Activated CD4-positive, alpha-beta T cell treated with anti-CD3 and anti-CD28 coated beads for 36 hours (primary cell): ENCODE measurements around the gene CHRNA10. TPM values are rescaled to one million over a fixed set of nuclear protein-coding genes. Genes with fewer than 3 reads are reported as not detected.

Experiments used
- ATAC-seq: fragments of 200-7000 bp; cut with Tn5 transposase; one replicate; pipeline ENCODE4 v1.10.0; 2021; ENCODE audit warnings: mild to moderate bottlenecking, moderate library complexity
- CTCF ChIA-PET: fragments of 350-600 bp; sonication (Branson Sonifier 250); formaldehyde crosslinking; loops from one replicate; lab custom pipeline; 2021; ENCODE audit warnings: antibody characterized with exemption; lab: Charles Lee
- POLR2A ChIA-PET: fragments of 350-600 bp; sonication (Branson Sonifier 250); formaldehyde crosslinking; loops from one replicate; lab custom pipeline; 2021; ENCODE audit warnings: antibody characterized with exemption, inconsistent platforms; lab: Charles Lee
- DNase-seq: peaks from one replicate; pipeline ENCODE4 v3.0.0-alpha.2; 2020
- H3K27ac Mint-ChIP-seq: one replicate; pipeline ENCODE4 v1.8.0; 2021; ENCODE audit warnings: mixed read lengths
- H3K27me3 Mint-ChIP-seq: one replicate; pipeline ENCODE4 v1.8.0; 2021; ENCODE audit warnings: mixed read lengths
- H3K36me3 Mint-ChIP-seq: one replicate; pipeline ENCODE4 v1.8.0; 2021; ENCODE audit warnings: low read depth, mixed read lengths
- H3K4me1 Mint-ChIP-seq: one replicate; pipeline ENCODE4 v1.8.0; 2021; ENCODE audit warnings: mixed read lengths
- H3K4me3 Mint-ChIP-seq: one replicate; pipeline ENCODE4 v1.8.0; 2021; ENCODE audit warnings: mild to moderate bottlenecking, moderate library complexity, mixed read lengths
- H3K9me3 Mint-ChIP-seq: one replicate; pipeline ENCODE4 v1.8.0; 2021; ENCODE audit warnings: low read depth, mixed read lengths
- intact Hi-C, 2 experiments: fragments of 100-400 bp; cut with DNase I in 1 of 2; cut with micrococcal nuclease in 1 of 2; formaldehyde crosslinking; loops; one replicate each; pipeline versions ENCODE4 v1.14.2 to v1.15.1; 2022 to 2024; cut with DNase I, micrococcal nuclease
- total RNA-seq, 2 experiments: library from RNA; stranded (reverse); gene quantifications; one replicate each; pipeline ENCODE4 v1.2.3, GENCODE V29; 2021

CHRNA10 gene
- total RNA-seq, 2 experiments from 2014 or later = 0.91 to 1.1 TPM

GRCh38 chr11:3642071-3642951 lies 28.9 kb downstream of the CHRNA10 start:
- H3K9me3 Mint-ChIP-seq = no peaks in the 10 kb centered on the region
- DNase-seq (peak; percentile 82), ATAC-seq (peak; percentile 99)
- ChIA-PET POLR2A (no interaction called here), CTCF (no interaction called here)
- peaks cover 6% of the 10 kb centered on the region for H3K4me1 Mint-ChIP-seq
- intact Hi-C loops = loop anchor here in 1 of 2 experiments (2.0 kb wide), 1 partner anchor 166 kb away; the partner anchor contains the start of gene PGAP2
- no peak overlapping the region for H3K27ac Mint-ChIP-seq
- H3K27me3 Mint-ChIP-seq = peaks cover 22% of the 10 kb centered on the region
- H3K4me3 Mint-ChIP-seq = peak overlapping the region; percentile 60
- H3K36me3 Mint-ChIP-seq = no peaks in the 10 kb centered on the region

- H3K36me3 Mint-ChIP-seq = no peaks in the 10 kb centered on the region
- intact Hi-C loops = loop anchor here in 1 of 2 experiments (2.0 kb wide), 1 partner anchor 167 kb away; the partner anchor contains the start of gene PGAP2
- H3K27me3 Mint-ChIP-seq = peaks cover 22% of the 10 kb centered on the region
- CTCF ChIA-PET = no interaction called here
- peaks cover 6% of the 10 kb centered on the region for H3K4me1 Mint-ChIP-seq
- peak within 1 kb of the TSS; percentile 60 for H3K4me3 Mint-ChIP-seq
- no peaks in the 10 kb centered on the region for H3K9me3 Mint-ChIP-seq
- ATAC-seq = no peak
- POLR2A ChIA-PET = no interaction called here
- no peak for DNase-seq
- no peak within 1 kb of the TSS for H3K27ac Mint-ChIP-seq
These were observed 29.5 kb downstream of the CHRNA10 start, which contains the start of gene ART5 for GRCh38 chr11:3641701-3642070. Gene ART5, minus strand, starts transcription at chr11:3641992. Its CDS starts 130 bp downstream, at chr11:3641862.

- no peaks in the 10 kb centered on the region for H3K36me3 Mint-ChIP-seq
- intact Hi-C loops = no loop called here
- no peaks in the 10 kb centered on the region for H3K9me3 Mint-ChIP-seq
- no peak overlapping the region for H3K27ac Mint-ChIP-seq
- peaks cover 22% of the 10 kb centered on the region for H3K27me3 Mint-ChIP-seq
- no peak for DNase-seq
- POLR2A ChIA-PET = interaction anchor here (0.6 kb wide), 1 partner anchor 16 kb away, joined by 3 read pairs; no protein-coding TSS in a partner anchor
- peak overlapping the region; percentile 43 for H3K4me3 Mint-ChIP-seq
- peaks cover 6% of the 10 kb centered on the region for H3K4me1 Mint-ChIP-seq
- ATAC-seq = no peak
- CTCF ChIA-PET = no interaction called here
These were observed 30.0 kb downstream of the CHRNA10 start for GRCh38 chr11:3641191-3641590.

- Mint-ChIP-seq H3K4me1 (peaks cover 6% of the 10 kb centered on the region), H3K36me3 (no peaks in the 10 kb centered on the region), H3K27me3 (peaks cover 18% of the 10 kb centered on the region), H3K4me3 (no peak overlapping the region), H3K9me3 (no peaks in the 10 kb centered on the region), H3K27ac (no peak overlapping the region)
- POLR2A ChIA-PET = no interaction called here
- DNase-seq = no peak
- CTCF ChIA-PET = no interaction called here
- intact Hi-C loops = no loop called here
- no peak for ATAC-seq
These were observed 31.3 kb downstream of the CHRNA10 start for GRCh38 chr11:3639841-3640240.

- no peaks in the 10 kb centered on the region for H3K9me3 Mint-ChIP-seq
- POLR2A ChIA-PET = no interaction called here
- peaks cover 6% of the 10 kb centered on the region for H3K4me1 Mint-ChIP-seq
- no peaks in the 10 kb centered on the region for H3K36me3 Mint-ChIP-seq
- ATAC-seq (no peak), DNase-seq (no peak)
- peaks cover 9% of the 10 kb centered on the region for H3K27me3 Mint-ChIP-seq
- no peak overlapping the region for H3K4me3 Mint-ChIP-seq
- intact Hi-C loops = no loop called here
- CTCF ChIA-PET = no interaction called here
- H3K27ac Mint-ChIP-seq = no peak overlapping the region
These were observed 32.7 kb downstream of the CHRNA10 start for GRCh38 chr11:3638513-3638912.

- no peak for ATAC-seq
- no peaks in the 10 kb centered on the region for H3K9me3 Mint-ChIP-seq
- intact Hi-C loops = no loop called here
- no peak overlapping the region for H3K27ac Mint-ChIP-seq
- H3K27me3 Mint-ChIP-seq = peaks cover 5% of the 10 kb centered on the region
- no peak overlapping the region for H3K4me3 Mint-ChIP-seq
- peaks cover 2% of the 10 kb centered on the region for H3K4me1 Mint-ChIP-seq
- CTCF ChIA-PET = no interaction called here
- POLR2A ChIA-PET = no interaction called here
- no peak for DNase-seq
- no peaks in the 10 kb centered on the region for H3K36me3 Mint-ChIP-seq
These were observed 34.0 kb downstream of the CHRNA10 start for GRCh38 chr11:3637201-3637600.

GRCh38 chr11:3635641-3636375 lies 35.4 kb downstream of the CHRNA10 start:
- Mint-ChIP-seq H3K4me1 (no peaks in the 10 kb centered on the region), H3K36me3 (no peaks in the 10 kb centered on the region)

GRCh38 chr11:3632070-3632660 lies 39.0 kb downstream of the CHRNA10 start:
- intact Hi-C loops = no loop called here
- ATAC-seq (peak; percentile 50), DNase-seq (no peak)
- CTCF ChIA-PET = interaction anchor here (0.6 to 1.0 kb wide), 3 partner anchors 18 to 1107 kb away, joined by 3 to 4 read pairs (median 4); partner anchors contain the start of gene PGAP2
- Mint-ChIP-seq H3K27me3 (no peaks in the 10 kb centered on the region), H3K9me3 (no peaks in the 10 kb centered on the region), H3K4me1 (no peaks in the 10 kb centered on the region), H3K4me3 (no peak overlapping the region), H3K27ac (no peak overlapping the region), H3K36me3 (no peaks in the 10 kb centered on the region)
- POLR2A ChIA-PET = no interaction called here

More at GRCh38 chr11:3635641-3636375, 35.4 kb downstream of the CHRNA10 start:
- no peak for ATAC-seq
- CTCF ChIA-PET = no interaction called here
- H3K4me3 Mint-ChIP-seq = no peak overlapping the region
- intact Hi-C loops = no loop called here
- no peaks in the 10 kb centered on the region for H3K9me3 Mint-ChIP-seq
- no peak overlapping the region for H3K27ac Mint-ChIP-seq
- POLR2A ChIA-PET = no interaction called here
- DNase-seq = no peak
- no peaks in the 10 kb centered on the region for H3K27me3 Mint-ChIP-seq

GRCh38 chr11:3631331-3631730 lies 39.9 kb downstream of the CHRNA10 start:
- no peak overlapping the region for H3K4me3 Mint-ChIP-seq
- ChIA-PET CTCF (interaction anchor here (0.9 to 1.0 kb wide), 3 partner anchors 13 to 177 kb away, joined by 3 to 4 read pairs (median 3); partner anchors contain the start of gene PGAP2), POLR2A (interaction anchor here (0.5 kb wide), 1 partner anchor 339 kb away, joined by 3 read pairs; no protein-coding TSS in a partner anchor)
- peaks cover 5% of the 10 kb centered on the region for H3K4me1 Mint-ChIP-seq
- no peak overlapping the region for H3K27ac Mint-ChIP-seq
- DNase-seq = no peak
- peak; percentile 77 for ATAC-seq
- no peaks in the 10 kb centered on the region for H3K27me3 Mint-ChIP-seq
- intact Hi-C loops = no loop called here
- no peaks in the 10 kb centered on the region for H3K9me3 Mint-ChIP-seq
- H3K36me3 Mint-ChIP-seq = no peaks in the 10 kb centered on the region

- ATAC-seq (no peak), DNase-seq (no peak)
- H3K36me3 Mint-ChIP-seq = no peaks in the 10 kb centered on the region
- intact Hi-C loops = no loop called here
- POLR2A ChIA-PET = no interaction called here
- peaks cover 7% of the 10 kb centered on the region for H3K4me1 Mint-ChIP-seq
- H3K27me3 Mint-ChIP-seq = no peaks in the 10 kb centered on the region
- no peaks in the 10 kb centered on the region for H3K9me3 Mint-ChIP-seq
- no peak overlapping the region for H3K27ac Mint-ChIP-seq
- H3K4me3 Mint-ChIP-seq = no peak overlapping the region
- CTCF ChIA-PET = interaction anchor here (0.9 kb wide), 1 partner anchor 17 kb away, joined by 3 read pairs; no protein-coding TSS in a partner anchor
These were observed 43.9 kb downstream of the CHRNA10 start for GRCh38 chr11:3627291-3627690.
